HepG2 (cell line): ENCODE data around the gene DCDC2C. TPM values are rescaled to one million over a fixed set of nuclear protein-coding genes. Genes with fewer than 3 reads are reported as not detected.

ENCODE experiments used
- ATAC-seq: fragments of 200-7000 bp; cut with Tn5 transposase; 3 replicates; pipeline ENCODE4 v1.9.1; 2020; ENCODE audit warnings: mild to moderate bottlenecking, moderate library complexity
- BruUV-seq: library from RNA; stranded (reverse); fragments of 400-500 nt; replicated peaks from 2 replicates; lab custom pipeline; 2021; lab: Mats Ljungman, UMichigan
- CTCF ChIA-PET: fragments of 300-600 bp; formaldehyde crosslinking; extraction: SDS; loops from one replicate; lab custom pipeline; 2021; ENCODE audit warnings: low total read pairs, inconsistent platforms, low intra/inter-chr PET ratio; lab: Yijun Ruan, JAX
- POLR2A ChIA-PET: fragments of 350-600 bp; sonication (Branson Sonifier 250); formaldehyde crosslinking; loops from one replicate; lab custom pipeline; 2020; ENCODE audit warnings: antibody characterized with exemption, inconsistent platforms; lab: Yijun Ruan, JAX
- DNase-seq: peaks from one replicate; pipeline ENCODE4 v3.0.0-alpha.2; 2015; ENCODE audit warnings: low spot score
- FAIRE-seq: peaks from 3 replicates; lab custom pipeline; 2011; peaks lifted over from hg19 to GRCh38; lab: Jason Lieb, UNC
- H2AFZ ChIP-seq: one replicate; pipeline ENCODE4 v1.6.1; 2011; ENCODE audit warnings: low read length, inconsistent platforms
- H3K27ac ChIP-seq: fragments of 300-600 bp; 3 replicates; pipeline ENCODE4 v1.8.0; 2011; ENCODE audit warnings: mixed run types, mild to moderate bottlenecking, mixed read lengths, low read length, inconsistent platforms; ENCODE audit not compliant: insufficient read depth; ENCODE audit errors: extremely low read length
- H3K27me3 ChIP-seq, 2 experiments: fragments of 200-600 bp in 1 of 2; 2 replicates in 1 of 2; 3 replicates in 1 of 2; pipeline versions ENCODE4 v1.6.0 to v1.8.0; 2011; ENCODE audit warnings: low read length in 2 of 2, mild to moderate bottlenecking in 2 of 2, moderate library complexity in 2 of 2, inconsistent platforms in 1 of 2; ENCODE audit not compliant: insufficient read depth in 2 of 2, control insufficient read depth in 1 of 2
- H3K36me3 ChIP-seq, 2 experiments: fragments of 200-600 bp in 1 of 2; replicated peaks in 1 of 2; 2 replicates in 1 of 2; 3 replicates in 1 of 2; pipeline versions ENCODE4 v1.5.1 to v1.8.0; 2011; ENCODE audit warnings: low read length in 2 of 2, inconsistent platforms in 1 of 2; ENCODE audit not compliant: insufficient read depth in 2 of 2, control insufficient read depth in 1 of 2
- H3K4me1 ChIP-seq: 2 replicates; pipeline ENCODE4 v1.5.1; 2012; ENCODE audit warnings: low read length, inconsistent platforms; ENCODE audit not compliant: insufficient read depth
- H3K4me2 ChIP-seq: 2 replicates; pipeline ENCODE4 v1.6.0; 2011; ENCODE audit warnings: low read depth, low read length, inconsistent platforms
- H3K4me3 ChIP-seq, 3 experiments: fragments of 200-600 bp in 1 of 3; sonication (generic), shearing (Covaris generic) in 1 of 3; replicated peaks in 1 of 3; 2 replicates each; pipeline ENCODE4 v1.5.1; 2011 to 2016; ENCODE audit warnings: low read length in 3 of 3, inconsistent platforms in 2 of 3, low read depth in 2 of 3, mild to moderate bottlenecking in 2 of 3, control low read depth in 1 of 3, mixed read lengths in 1 of 3; ENCODE audit not compliant: insufficient read depth in 1 of 3
- H3K79me2 ChIP-seq: one replicate; pipeline ENCODE4 v1.6.1; 2011; ENCODE audit warnings: low read length, inconsistent platforms; ENCODE audit not compliant: insufficient read depth
- H3K9ac ChIP-seq: 2 replicates; pipeline ENCODE4 v1.6.0; 2011; ENCODE audit warnings: mild to moderate bottlenecking, low read depth, low read length, inconsistent platforms; ENCODE audit not compliant: insufficient read depth
- H3K9me3 ChIP-seq: 2 replicates; pipeline ENCODE4 v1.5.1; 2012; ENCODE audit warnings: mild to moderate bottlenecking, low read length
- H4K20me1 ChIP-seq: 2 replicates; pipeline ENCODE4 v1.6.0; 2011; ENCODE audit warnings: inconsistent platforms, mild to moderate bottlenecking, low read length, moderate library complexity; ENCODE audit not compliant: insufficient read depth
- CHCHD3 ChIP-seq: sonication (generic); formaldehyde crosslinking; IDR thresholded peaks from 2 replicates; pipeline ENCODE4 v1.8.0; 2022; ENCODE audit warnings: mild to moderate bottlenecking, missing genetic modification reagents, moderate library complexity
- CREB3 ChIP-seq: sonication (generic); formaldehyde crosslinking; IDR thresholded peaks from 2 replicates; pipeline ENCODE4 v1.5.0; 2020; ENCODE audit warnings: missing genetic modification reagents
- FIP1L1 ChIP-seq: fragments of 200-400 bp; formaldehyde crosslinking; IDR thresholded peaks from 2 replicates; pipeline ENCODE4 v1.6.1; 2018; ENCODE audit warnings: low read depth, mild to moderate bottlenecking, low read length, moderate library complexity, borderline replicate concordance; ENCODE audit not compliant: insufficient read depth
- KDM3A ChIP-seq: IDR thresholded peaks from 2 replicates; pipeline ENCODE4 v1.6.1; 2018; ENCODE audit warnings: low read depth, missing compliant biosample characterization
- ZNF407 ChIP-seq: sonication (generic); formaldehyde crosslinking; IDR thresholded peaks from one replicate; pipeline ENCODE4 v1.5.1; 2020; ENCODE audit warnings: mild to moderate bottlenecking, missing genetic modification reagents; ENCODE audit errors: not compliant biosample characterization
- ZNF800 ChIP-seq: sonication (generic); formaldehyde crosslinking; IDR thresholded peaks from 2 replicates; pipeline ENCODE4 v1.4.0; 2020; ENCODE audit warnings: missing genetic modification reagents
- WGBS: methylation state at CpG from one replicate; pipeline ENCODE4 v1.1.6; 2017; ENCODE audit warnings: low lambda C conversion rate; 5-methylcytosine and 5-hydroxymethylcytosine counted together
- in situ Hi-C: cut with HindIII; loops from 2 replicates; pipeline ENCODE4 v1.10.0; 2017; ENCODE audit warnings: low pct_unique_long_range_greater_than_20kb; ENCODE audit not compliant: extremely low pct_ligation_motif_present
- intact Hi-C: fragments of 100-400 bp; cut with micrococcal nuclease; formaldehyde crosslinking; loops from one replicate; pipeline ENCODE4 v1.10.0; 2022; ENCODE audit not compliant: unreplicated experiment
- polyA plus RNA-seq, 8 experiments: library from polyadenylated mRNA; depleted of rRNA in 3 of 8; stranded (reverse) in 7 of 8; unstranded in 1 of 8; fragments of >200 nt; fragmentation: Illumina TruSeq in 4 of 8; extraction: Trizol in 4 of 8; gene quantifications; 2 replicates each; pipeline versions ENCODE4 v1.2.1 to v1.2.3, GENCODE V29; 2011 to 2016; ENCODE audit warnings: low read depth in 4 of 8, missing spikeins in 1 of 8, mixed read lengths in 1 of 8; ENCODE audit not compliant: insufficient read depth in 1 of 8
- total RNA-seq, 5 experiments: library from RNA; depleted of rRNA; stranded (reverse); fragments of >200 nt; fragmentation: Illumina TruSeq; extraction: Trizol; gene quantifications; 2 replicates each; pipeline ENCODE4 v1.2.3, GENCODE V29; 2016; ENCODE audit warnings: low read depth in 1 of 5

Gene DCDC2C
- total and polyA plus RNA-seq, 2 of the 13 experiments (the other 11 are each of a cell fraction or from before 2014, with no cell fraction given) = not detected

- FAIRE-seq (no peak), DNase-seq (no peak), ATAC-seq (no peak)
- Histone ChIP-seq H3K27me3 (peaks cover 0 to 15% of the 10 kb centered on the region in 2 experiments; a peak in 3 of 5 replicates), H3K27ac (no peak overlapping the region), H3K9ac (no peak overlapping the region), H3K36me3 (no peaks in the 10 kb centered on the region), H3K4me1 (no peaks in the 10 kb centered on the region), H3K4me3 (no peak overlapping the region), H3K9me3 (no peaks in the 10 kb centered on the region), H3K4me2 (no peak overlapping the region), H4K20me1 (no peaks in the 10 kb centered on the region), H3K79me2 (no peaks in the 10 kb centered on the region), H2AFZ (no peak overlapping the region)
- WGBS = 38% methylated on average over 5 of the region's 5 CpGs
- POLR2A ChIA-PET = no interaction called here
- BruUV-seq = no TSS peak
- CTCF ChIA-PET = no interaction called here
- intact Hi-C loops = no loop called here
- TF ChIP-seq ZNF407 (CRISPR knock-in tag) (no peak), ZNF800 (CRISPR knock-in tag) (no peak), KDM3A (CRISPR knock-in tag) (no peak), CHCHD3 (CRISPR knock-in tag) (no peak), CREB3 (CRISPR knock-in tag) (no peak), FIP1L1 (no peak)
- in situ Hi-C loops = no loop called here
Observed at GRCh38 chr2:3867469-3867868, 164.1 kb downstream of the DCDC2C start.
